Esophagus muscularis mucosa (tissue), 4 donors: ENCODE measurements around the gene WAS.
"Not testable (repeated sequence)": the region's sequence is repeated elsewhere in the genome, so short reads cannot be mapped to it uniquely, and the experiment has no call there.

Experiments used
- CTCF ChIP-seq, 3 experiments: fragments of 200-600 bp in 2 of 3; fragments of 450-650 bp in 1 of 3; sonication (generic) in 2 of 3; IDR thresholded peaks; one replicate each; pipeline ENCODE4 v1.5.1; 2017 to 2019; ENCODE audit warnings: antibody characterized with exemption in 3 of 3, mild to moderate bottlenecking in 2 of 3, moderate library complexity in 1 of 3
- EP300 ChIP-seq: sonication (generic); formaldehyde crosslinking; IDR thresholded peaks from one replicate; pipeline ENCODE4 v1.6.1; 2017; ENCODE audit warnings: antibody characterized with exemption
- POLR2A ChIP-seq: fragments of 450-650 bp; IDR thresholded peaks from one replicate; pipeline ENCODE4 v1.6.1; 2017; ENCODE audit warnings: antibody characterized with exemption, moderate library complexity, mild to moderate bottlenecking, low read depth
- POLR2AphosphoS5 ChIP-seq, 2 donors: sonication (generic); formaldehyde crosslinking; IDR thresholded peaks; one replicate each; pipeline ENCODE4 v1.6.1; 2017; ENCODE audit warnings: antibody characterized with exemption in 2 of 2

DNA sequence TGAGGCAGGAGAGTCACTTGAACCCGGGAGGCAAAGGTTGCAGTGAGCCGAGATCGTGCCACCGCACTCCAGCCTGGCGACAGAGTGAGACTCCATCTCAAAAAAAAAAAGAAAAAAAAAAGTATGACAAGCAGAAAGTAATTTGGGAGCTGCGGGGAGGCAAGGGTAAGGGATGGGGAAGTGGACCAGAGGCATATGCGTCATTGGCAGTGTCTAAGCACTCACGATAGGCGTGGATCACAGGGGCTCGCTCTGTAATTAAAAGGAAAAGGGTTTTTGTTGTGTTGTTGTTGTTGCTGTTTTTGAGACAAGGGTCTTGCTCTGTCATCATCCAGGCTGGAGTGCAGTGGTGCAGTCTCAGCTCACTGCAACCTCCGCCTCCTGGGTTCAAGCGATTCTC, 804 bp upstream of the WAS start:
- not testable (repeated sequence) for TF ChIP-seq CTCF (IDR thresholded peaks at IDR 0.05); POLR2A; POLR2AphosphoS5 (IDR thresholded peaks at IDR 0.05); EP300
